ENCODE measurements around the gene HHEX.

- no peak for TF ChIP-seq POLR2A (IDR thresholded peaks at IDR 0.05)
- TF ChIP-seq CTCF (IDR thresholded peaks at IDR 0.05) = no peak
These were observed 44.8 kb upstream of the HHEX start for GRCh38 chr10:92644921-92645320.
